Upper lobe of left lung (tissue), 4 donors: ENCODE data around the gene RB1.

Source experiments
- EP300 ChIP-seq, 4 donors: sonication (generic); formaldehyde crosslinking; IDR thresholded peaks; one replicate each; pipeline ENCODE4 v1.5.1; 2017; ENCODE audit warnings: antibody characterized with exemption in 4 of 4, control low read depth in 2 of 4
- POLR2A ChIP-seq, 4 donors: fragments of 450-650 bp; IDR thresholded peaks; one replicate each; pipeline ENCODE4 v1.5.1; 2016 to 2017; ENCODE audit warnings: antibody characterized with exemption in 4 of 4, mild to moderate bottlenecking in 2 of 4
- POLR2AphosphoS5 ChIP-seq, 2 donors: sonication (generic); formaldehyde crosslinking; IDR thresholded peaks; one replicate each; pipeline ENCODE4 v1.5.1; 2017; ENCODE audit warnings: antibody characterized with exemption in 2 of 2
- TF ChIP-seq, protein P1 (sequence below), 6 experiments: fragments of 450-650 bp in 4 of 6; fragments of 200-600 bp in 2 of 6; sonication (generic) in 2 of 6; IDR thresholded peaks; one replicate each; pipeline ENCODE4 v1.5.1; 2016 to 2019; ENCODE audit warnings: antibody characterized with exemption in 6 of 6

DNA sequence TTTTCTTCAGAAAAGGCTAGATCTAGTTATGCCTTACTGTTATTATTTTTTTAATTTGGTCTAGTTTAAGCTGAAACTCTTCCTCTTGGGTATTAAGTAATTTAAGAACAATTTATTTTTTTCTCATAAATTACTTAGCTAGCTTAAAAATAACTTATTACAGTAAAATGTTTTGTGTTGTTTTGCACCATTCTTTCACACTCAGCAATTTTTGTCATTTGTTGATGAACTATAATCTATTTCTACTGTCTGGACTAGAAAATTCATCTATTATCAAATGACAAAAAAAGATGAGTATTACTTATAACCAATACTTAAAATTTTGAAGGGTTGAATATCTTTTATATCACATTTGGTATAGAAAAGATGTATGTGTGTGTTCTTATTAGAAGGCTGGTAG lies 111.0 kb downstream of the RB1 start:
- TF ChIP-seq POLR2A (IDR thresholded peaks at IDR 0.05) (no peak), EP300 (IDR thresholded peaks at IDR 0.05) (no peak), POLR2AphosphoS5 (IDR thresholded peaks at IDR 0.05) (no peak)
- TF ChIP-seq, protein P1, sequence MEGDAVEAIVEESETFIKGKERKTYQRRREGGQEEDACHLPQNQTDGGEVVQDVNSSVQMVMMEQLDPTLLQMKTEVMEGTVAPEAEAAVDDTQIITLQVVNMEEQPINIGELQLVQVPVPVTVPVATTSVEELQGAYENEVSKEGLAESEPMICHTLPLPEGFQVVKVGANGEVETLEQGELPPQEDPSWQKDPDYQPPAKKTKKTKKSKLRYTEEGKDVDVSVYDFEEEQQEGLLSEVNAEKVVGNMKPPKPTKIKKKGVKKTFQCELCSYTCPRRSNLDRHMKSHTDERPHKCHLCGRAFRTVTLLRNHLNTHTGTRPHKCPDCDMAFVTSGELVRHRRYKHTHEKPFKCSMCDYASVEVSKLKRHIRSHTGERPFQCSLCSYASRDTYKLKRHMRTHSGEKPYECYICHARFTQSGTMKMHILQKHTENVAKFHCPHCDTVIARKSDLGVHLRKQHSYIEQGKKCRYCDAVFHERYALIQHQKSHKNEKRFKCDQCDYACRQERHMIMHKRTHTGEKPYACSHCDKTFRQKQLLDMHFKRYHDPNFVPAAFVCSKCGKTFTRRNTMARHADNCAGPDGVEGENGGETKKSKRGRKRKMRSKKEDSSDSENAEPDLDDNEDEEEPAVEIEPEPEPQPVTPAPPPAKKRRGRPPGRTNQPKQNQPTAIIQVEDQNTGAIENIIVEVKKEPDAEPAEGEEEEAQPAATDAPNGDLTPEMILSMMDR (IDR thresholded peaks at IDR 0.05): no peak
